GM19025 (cell line): ENCODE measurements around the gene GPR162.

ENCODE experiments used
- ATAC-seq: cut with Tn5 transposase; IDR thresholded peaks from one replicate; pipeline ENCODE4 v1.9.1; 2021; ENCODE audit warnings: mild to moderate bottlenecking, low read depth, moderate library complexity; ENCODE audit not compliant: unreplicated experiment

Gene GPR162

GRCh38 chr12:6786416-6787094 is 35.1 kb upstream of the GPR162 start:
- ATAC-seq, result no peak

GRCh38 chr12:6787309-6787708 is 34.3 kb upstream of the GPR162 start:
- ATAC-seq, result no peak

GRCh38 chr12:6788972-6789924 is 32.4 kb upstream of the GPR162 start, which contains the start of gene CD4:
TSS of gene CD4 (plus strand) at chr12:6789528. CDS start at chr12:6800139, 10,611 bp downstream.
- ATAC-seq, result no peak

GRCh38 chr12:6790496-6791150 is 31.0 kb upstream of the GPR162 start:
- no peak for ATAC-seq

GRCh38 chr12:6791931-6792520 is 29.6 kb upstream of the GPR162 start:
- no peak for ATAC-seq

GRCh38 chr12:6792522-6793201 is 29.0 kb upstream of the GPR162 start:
- ATAC-seq, result no peak

- no peak for ATAC-seq
Observed at GRCh38 chr12:6795088-6795487, 26.5 kb upstream of the GPR162 start.

GRCh38 chr12:6796576-6796975 is 25.0 kb upstream of the GPR162 start:
- ATAC-seq, result no peak

- ATAC-seq, result no peak
Observed at GRCh38 chr12:6799147-6799546, 22.5 kb upstream of the GPR162 start.

GRCh38 chr12:6807170-6807569 is 14.5 kb upstream of the GPR162 start:
- ATAC-seq, result no peak

- ATAC-seq, result no peak
Observed at GRCh38 chr12:6809056-6809455, 12.6 kb upstream of the GPR162 start.

GRCh38 chr12:6810758-6811157 is 10.9 kb upstream of the GPR162 start:
- no peak for ATAC-seq

GRCh38 chr12:6813363-6813762 is 8.3 kb upstream of the GPR162 start:
- ATAC-seq, result no peak

GRCh38 chr12:6816598-6816997 is 5.0 kb upstream of the GPR162 start:
- no peak for ATAC-seq

- no peak for ATAC-seq
Observed at GRCh38 chr12:6817098-6817497, 4.5 kb upstream of the GPR162 start.

- ATAC-seq, result no peak
Observed at GRCh38 chr12:6817662-6818157, 3.9 kb upstream of the GPR162 start.

GRCh38 chr12:6818222-6818621 is 3.4 kb upstream of the GPR162 start:
- no peak for ATAC-seq

- ATAC-seq, result no peak
Observed at GRCh38 chr12:6818645-6819044, 3.0 kb upstream of the GPR162 start.

- ATAC-seq, result no peak
Observed at GRCh38 chr12:6819106-6820030, 2.3 kb upstream of the GPR162 start.
